ENCODE results near the gene SLC24A4.

The SLC24A4 gene

GRCh38 chr14:92407410-92407809, 84.4 kb downstream of the SLC24A4 start:
- no peak for DNase-seq

DNA sequence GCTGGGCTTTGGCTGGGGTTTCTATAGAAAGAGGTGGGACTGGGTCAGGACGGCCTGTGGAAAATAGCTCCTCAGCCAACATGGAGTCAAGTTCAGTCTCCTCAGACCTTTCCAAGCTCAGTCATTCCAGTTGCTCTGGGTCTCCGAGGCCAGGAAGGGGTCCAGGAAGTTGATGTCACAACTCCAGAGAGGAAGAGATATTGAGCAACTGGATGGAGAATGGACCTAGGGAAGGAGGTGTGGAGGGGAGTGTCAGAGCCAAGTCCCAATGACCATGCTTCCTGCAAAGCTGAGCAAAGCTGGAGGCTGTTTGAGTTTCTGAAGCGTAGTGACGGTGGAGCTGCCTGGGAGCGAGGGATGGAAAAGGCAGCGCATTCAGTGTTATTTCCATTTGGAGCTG, 86.1 kb downstream of the SLC24A4 start:
- no peak for DNase-seq

- no peak for DNase-seq
Measured at GRCh38 chr14:92411135-92411534, 88.2 kb downstream of the SLC24A4 start.

- DNase-seq, result no peak
Measured at GRCh38 chr14:92411941-92412340, 89.0 kb downstream of the SLC24A4 start.

DNA sequence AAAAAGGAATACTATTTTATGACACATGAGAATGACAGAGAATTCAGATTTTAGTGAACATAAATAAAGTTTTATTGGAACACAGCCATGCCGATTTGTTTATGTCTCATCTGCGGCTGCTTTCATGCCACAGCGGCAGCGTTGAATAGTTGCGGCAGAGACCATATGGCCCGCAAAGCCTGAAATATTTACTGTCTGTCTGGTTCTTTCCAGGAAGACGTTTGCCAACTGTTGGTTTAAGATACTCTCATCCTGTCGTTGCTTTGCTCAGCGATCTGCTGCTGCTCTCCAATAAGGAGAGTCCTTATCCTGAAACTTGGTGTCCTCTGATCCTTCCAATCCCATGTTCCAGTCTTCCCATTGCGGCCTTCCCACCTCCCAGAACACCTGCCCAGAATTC, 89.9 kb downstream of the SLC24A4 start:
- DNase-seq, result no peak

GRCh38 chr14:92413379-92413778, 90.4 kb downstream of the SLC24A4 start:
- DNase-seq, result no peak

GRCh38 chr14:92414690-92415445, 91.9 kb downstream of the SLC24A4 start:
- no peak for DNase-seq

- DNase-seq, result no peak
Measured at GRCh38 chr14:92415969-92416368, 93.0 kb downstream of the SLC24A4 start.

DNA sequence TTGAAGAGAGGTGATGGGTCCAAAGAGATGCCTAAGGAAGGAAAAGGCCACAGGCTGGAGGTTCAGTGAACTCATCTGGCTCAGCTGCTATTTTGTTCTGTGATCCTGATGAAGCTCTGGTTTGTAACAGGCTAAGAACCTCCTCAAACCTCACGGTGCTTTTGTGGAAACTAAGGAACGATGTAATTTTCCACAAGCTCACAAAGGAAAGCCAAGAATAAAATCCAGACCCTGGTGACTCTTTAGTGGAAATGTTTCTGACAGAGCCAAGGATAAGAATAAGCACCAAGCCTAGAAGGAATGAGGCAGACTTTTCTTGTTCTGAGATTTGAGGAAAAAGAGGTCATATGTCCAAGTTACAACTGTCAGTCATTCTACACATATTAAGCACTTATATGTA, 93.6 kb downstream of the SLC24A4 start:
- no peak for DNase-seq

DNA sequence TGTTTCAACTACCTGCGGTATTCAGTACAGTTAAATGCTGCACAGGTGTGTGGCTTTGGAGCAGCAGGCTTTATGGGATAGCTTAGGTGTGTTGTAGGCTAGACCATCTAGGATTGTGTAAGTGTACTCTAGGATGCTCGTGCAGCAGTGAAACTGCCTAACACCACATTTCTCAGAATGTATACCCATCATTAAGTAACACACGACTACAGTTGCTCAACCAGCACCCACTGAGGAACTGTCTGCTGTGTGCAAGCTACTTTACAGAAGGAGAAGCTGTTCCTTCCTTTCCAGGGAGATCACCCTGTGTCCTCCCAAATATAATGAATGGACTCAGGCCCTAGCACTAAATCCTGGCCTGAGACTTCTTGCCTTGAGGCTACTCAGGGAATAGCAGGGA, 94.8 kb downstream of the SLC24A4 start:
- no peak for DNase-seq

DNA sequence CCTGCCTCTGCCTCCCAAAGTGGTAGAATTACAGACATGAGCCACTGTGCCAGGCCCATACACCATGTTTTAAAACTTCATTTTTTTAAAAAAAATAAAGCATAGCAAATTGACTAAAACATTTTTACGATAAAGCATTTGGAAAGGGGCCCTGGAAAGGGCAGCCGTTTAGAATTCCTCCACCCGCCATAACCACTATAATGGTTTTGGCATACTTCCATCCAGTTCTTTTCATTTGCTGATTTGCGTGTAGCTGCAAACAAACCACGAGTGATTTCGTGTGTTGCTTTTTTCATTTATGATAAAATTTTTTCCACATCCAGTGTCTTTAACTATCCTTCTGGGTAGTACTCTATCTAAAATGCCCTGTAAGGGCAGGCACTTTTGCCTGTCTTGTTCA, 98.8 kb downstream of the SLC24A4 start:
- no peak for DNase-seq

GRCh38 chr14:92425101-92425500, 102.1 kb downstream of the SLC24A4 start:
- no peak for DNase-seq

- no peak for DNase-seq
Measured at GRCh38 chr14:92426237-92426636, 103.3 kb downstream of the SLC24A4 start.

DNA sequence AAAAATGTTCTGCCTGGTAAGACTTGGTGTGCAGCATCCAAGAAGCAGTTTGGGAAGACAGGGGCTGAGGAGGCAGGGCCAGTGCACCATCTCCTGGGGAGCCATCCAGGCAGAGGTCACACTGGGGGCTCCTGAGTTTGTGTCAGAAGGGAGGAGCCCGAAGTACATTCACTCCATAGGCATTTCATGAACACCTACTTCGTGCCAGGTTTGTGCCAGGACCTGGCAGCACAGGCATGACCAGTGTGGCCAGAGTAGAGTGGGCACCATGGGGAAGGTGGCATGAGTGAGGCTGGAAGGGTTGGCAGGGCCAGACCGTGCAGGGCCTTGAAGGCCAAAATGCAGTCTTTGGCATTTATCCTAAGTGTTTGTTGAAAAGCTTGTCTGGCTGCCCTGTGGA, 104.1 kb downstream of the SLC24A4 start:
- no peak for DNase-seq

- DNase-seq, result no peak
Measured at GRCh38 chr14:92430686-92431085, 107.7 kb downstream of the SLC24A4 start.

GRCh38 chr14:92431199-92431725, 108.3 kb downstream of the SLC24A4 start:
- no peak for DNase-seq

DNA sequence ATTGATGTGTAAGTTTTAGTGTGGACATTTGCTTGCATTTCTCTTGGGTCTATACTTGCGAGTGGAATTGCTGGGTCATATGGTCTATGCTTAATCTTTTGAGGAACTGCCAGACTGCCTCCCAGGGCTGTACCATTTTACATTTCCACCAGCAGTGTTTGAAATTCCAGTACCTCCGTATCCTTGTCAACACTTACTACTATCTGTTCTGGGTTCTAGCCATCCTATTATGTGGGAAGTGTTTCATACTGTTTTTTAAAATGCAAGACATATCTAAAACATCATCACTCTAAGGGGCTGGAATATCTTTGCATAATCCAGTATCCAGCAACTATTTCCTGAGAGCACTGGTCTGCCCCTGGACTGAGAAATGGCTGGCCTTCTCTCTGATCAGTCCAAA, 110.4 kb downstream of the SLC24A4 start:
- DNase-seq, result no peak

- DNase-seq, result no peak
Measured at GRCh38 chr14:92435154-92435553, 112.2 kb downstream of the SLC24A4 start.

- no peak for DNase-seq
Measured at GRCh38 chr14:92436115-92436776, 113.3 kb downstream of the SLC24A4 start.

DNA sequence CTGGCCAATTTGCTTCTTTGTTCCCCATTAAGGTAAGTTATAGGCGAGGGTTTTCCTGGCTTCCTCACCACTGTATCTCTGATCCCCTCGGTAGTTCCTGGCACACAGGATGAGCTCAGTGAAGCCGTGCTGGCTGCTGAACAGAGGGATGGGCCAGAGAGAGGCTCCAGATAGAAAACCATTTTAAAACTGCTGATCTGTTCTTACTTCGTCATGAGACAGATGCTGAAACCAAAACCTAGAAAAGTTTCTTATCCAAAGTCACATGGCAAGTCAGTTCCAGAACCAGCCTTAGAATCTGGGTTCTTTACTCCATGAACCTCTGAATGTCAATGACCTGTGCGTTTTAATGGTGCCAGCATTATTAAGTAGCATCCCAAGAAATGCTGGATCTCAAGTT, 114.3 kb downstream of the SLC24A4 start:
- no peak for DNase-seq

GRCh38 chr14:92437729-92438285, 114.8 kb downstream of the SLC24A4 start:
- no peak for DNase-seq

- DNase-seq, result no peak
Measured at GRCh38 chr14:92439537-92440344, 116.8 kb downstream of the SLC24A4 start.

- DNase-seq, result no peak
Measured at GRCh38 chr14:92440345-92441003, 117.5 kb downstream of the SLC24A4 start.

Data from activated T-cell treated with anti-CD3 and anti-CD28 coated beads, Interleukin-2, amount 50 U/mL, for 48 hours (primary cell).